HG03558 (cell line): Measurements from ENCODE around the gene RBFOX1.

Experiments
- ATAC-seq: cut with Tn5 transposase; IDR thresholded peaks from one replicate; pipeline ENCODE4 v1.9.1; 2021; ENCODE audit warnings: moderate number of reproducible peaks; ENCODE audit not compliant: unreplicated experiment; ENCODE audit errors: extremely low read depth

RBFOX1 gene

GRCh38 chr16:7508656-7509055 is 176.0 kb downstream of the RBFOX1 start:
- no peak for ATAC-seq

DNA sequence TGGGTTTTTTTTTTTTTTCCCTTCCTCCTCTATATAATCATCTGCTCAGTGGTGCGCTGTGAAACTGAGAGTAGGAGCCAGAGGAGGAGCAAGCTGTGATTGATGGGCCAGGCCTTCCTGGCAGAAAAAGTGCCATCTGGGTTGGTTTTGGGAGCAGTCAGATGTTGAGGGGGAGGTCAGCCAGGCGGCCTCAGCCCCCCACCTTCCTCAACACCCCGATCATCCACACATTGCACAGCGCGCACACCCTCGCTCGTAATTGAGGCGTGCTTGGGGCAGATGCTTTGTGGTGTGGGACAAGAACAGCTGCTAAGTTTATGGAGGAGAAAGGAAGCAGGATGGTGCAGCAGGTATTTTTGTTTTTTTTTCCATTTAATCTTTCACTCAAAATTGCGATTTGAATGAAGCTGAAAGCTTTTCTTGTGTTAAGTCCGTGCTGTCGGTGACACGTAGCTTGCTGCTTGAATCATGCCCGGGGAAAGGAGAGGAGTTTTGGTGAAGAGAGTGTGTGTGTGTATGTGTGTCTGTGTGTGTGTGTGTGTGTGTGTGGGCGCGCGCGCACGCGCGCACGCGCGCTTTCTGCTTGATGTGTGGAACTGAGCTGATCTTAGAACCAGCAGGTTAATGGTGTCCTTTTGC is 177.4 kb downstream of the RBFOX1 start:
- ATAC-seq = no peak

DNA sequence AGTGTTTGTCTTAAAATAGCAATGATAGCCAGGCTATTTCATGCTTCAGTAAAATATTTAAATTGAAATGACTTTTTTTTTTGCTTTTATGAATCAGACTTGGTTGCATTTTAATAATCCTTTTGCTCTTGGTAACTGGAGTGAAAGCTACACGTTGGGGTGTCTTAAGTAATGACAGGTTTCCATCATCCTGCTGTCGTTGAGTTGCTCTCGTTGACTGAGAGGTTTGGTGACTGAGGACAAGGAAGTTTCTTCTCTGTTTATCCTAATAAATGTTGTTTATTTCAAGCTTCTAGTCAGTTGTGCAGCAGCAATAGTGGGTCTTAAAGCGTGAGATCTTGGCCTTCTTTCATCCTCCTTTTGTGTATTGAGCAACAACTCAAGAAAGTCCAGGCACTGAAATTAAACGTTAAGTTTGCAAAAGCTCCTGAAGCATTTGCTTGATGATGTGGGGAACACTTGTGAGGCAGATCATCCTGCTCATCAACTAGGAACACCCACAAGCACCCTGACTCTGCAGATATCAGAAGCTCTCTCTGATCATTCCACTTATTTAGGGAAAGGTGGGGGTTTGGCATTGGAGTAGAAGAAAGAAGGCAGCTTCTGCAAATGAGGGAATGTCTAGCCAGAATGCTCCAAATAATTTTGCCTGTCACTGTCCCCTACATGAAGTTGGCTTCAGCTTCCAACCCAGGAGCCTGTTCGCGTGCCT is 179.1 kb downstream of the RBFOX1 start:
- no peak for ATAC-seq

GRCh38 chr16:7512503-7512902 is 179.9 kb downstream of the RBFOX1 start:
- no peak for ATAC-seq

DNA sequence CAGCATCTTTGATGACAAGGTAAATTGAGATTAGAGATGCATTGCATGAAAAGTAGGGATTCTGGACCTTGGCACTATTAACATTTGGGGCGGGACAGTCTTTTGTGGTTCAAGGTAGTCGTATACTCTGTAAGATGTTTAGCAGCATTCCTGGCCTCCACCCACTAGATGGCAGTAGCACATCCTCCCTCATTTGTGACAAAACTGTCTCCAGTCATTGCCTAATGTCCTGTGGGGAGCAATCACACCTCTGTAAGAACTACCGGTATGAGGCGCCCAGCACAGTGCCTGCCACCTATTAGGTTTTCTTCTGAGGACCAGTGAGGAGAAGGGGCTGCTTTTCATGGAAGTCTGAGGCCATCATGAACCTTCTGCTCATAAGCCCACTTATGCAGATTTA is 180.8 kb downstream of the RBFOX1 start:
- ATAC-seq = no peak

DNA sequence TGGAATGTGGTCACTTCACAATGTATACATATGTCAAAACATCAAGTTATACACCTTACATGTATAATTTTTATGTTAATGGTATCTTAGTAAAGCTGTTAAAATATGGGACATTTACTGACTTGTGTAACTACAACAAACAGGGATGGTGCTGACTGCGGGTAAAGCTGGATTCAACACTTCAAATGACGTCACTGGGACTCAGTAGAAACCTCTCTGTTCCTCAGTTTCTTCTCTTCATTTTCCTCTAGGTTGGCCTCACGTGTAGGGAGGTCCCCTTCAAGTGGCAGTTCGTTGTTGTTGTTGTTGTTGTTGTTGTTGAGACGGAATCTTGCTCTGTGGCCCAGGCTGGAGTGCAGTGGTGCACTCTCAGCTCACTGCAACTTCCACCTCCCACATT is 182.9 kb downstream of the RBFOX1 start:
- no peak for ATAC-seq

GRCh38 chr16:7517496-7517895 is 184.9 kb downstream of the RBFOX1 start:
- ATAC-seq = no peak

DNA sequence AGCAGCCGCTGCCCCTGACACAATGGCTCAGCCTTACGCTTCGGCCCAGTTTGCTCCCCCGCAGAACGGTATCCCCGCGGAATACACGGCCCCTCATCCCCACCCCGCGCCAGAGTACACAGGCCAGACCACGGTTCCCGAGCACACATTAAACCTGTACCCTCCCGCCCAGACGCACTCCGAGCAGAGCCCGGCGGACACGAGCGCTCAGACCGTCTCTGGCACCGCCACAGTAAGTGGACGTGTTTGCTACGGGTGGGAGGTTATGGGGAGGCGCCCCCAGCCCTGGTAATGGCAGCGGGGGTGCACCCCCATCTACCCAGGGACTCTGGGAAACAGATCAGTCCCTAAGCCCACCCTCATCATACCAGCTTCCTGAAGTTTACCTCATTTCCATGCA is 185.5 kb downstream of the RBFOX1 start:
- ATAC-seq = no peak

DNA sequence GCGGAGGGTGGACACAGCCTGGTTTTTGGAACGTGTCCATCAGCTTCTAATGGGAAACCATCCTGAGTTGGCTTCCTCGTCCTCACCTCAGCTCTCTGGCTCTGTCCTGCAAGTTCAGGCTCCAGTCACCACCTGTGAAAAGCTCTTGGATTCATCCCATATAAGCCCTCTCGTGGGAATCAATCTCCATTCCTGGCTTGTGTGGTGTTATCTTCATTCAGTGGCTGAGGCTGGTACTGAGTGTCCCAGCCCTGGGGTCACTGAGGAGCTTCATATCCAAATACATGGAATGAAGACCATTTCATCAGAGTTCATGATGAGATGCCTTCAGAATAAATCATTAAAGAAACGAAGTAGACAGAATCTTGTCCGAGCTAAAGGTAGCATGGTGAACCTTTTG is 189.2 kb downstream of the RBFOX1 start:
- ATAC-seq = no peak

GRCh38 chr16:7524419-7524818 is 191.8 kb downstream of the RBFOX1 start:
- no peak for ATAC-seq

- no peak for ATAC-seq
Measured at GRCh38 chr16:7526736-7527135, 194.1 kb downstream of the RBFOX1 start.

- ATAC-seq = no peak
Measured at GRCh38 chr16:7532534-7532933, 199.9 kb downstream of the RBFOX1 start.

DNA sequence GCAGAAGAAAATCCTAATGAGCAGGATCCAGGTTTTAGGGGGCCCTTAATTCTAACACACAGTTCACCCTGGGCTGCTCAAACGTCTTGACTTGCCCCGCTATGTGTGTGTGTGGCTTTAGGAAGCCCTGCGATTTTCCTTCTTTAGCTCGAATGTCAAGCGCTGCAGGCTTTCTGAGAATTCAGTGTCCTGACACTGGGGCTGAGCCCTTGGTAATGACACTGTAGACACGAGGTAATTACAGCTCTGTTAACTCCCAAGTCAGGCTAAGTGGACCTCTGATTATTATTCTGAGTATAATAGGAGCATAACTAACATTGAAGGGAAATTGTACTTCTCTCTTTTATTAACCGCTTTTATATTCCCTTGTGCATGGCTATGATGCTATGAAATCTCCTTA is 202.1 kb downstream of the RBFOX1 start:
- ATAC-seq = no peak

DNA sequence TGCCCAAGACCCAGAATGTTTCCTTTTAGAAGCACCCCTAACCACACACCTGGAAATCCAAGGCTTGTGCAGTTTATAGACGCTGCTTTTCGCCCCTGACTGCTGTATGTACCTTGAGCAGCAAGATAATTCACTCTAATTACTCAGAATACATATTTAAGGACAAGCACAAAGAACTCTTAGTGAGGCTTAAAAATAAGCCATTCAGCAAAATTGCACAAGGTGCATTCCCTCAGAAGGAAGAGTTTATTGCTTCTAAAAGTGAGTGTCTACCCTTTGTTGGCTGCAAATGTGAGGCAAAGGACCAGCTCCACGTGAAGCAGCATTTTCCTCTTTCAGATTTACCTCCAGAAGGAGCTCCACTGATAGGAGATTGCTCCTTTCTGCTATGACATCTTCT is 208.4 kb downstream of the RBFOX1 start:
- ATAC-seq = no peak

DNA sequence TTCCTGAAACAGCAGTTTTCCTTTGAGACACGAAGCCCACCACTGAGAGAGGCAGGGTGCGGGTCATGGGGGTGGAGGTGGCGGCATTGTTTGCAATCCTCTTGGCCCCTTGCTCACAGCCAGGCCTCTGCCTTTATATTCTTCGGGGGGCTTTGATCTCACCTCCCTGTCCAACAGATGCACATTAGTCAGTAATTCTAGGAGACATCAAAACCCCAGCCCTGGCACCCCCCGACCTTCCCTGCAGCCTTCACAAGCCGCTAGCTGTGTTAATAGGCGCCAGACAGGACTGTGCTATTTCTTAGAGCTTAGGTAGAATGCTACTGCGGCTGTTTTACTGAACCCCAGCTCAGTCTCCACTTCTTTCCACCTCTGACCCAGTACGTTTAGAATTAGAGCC is 212.6 kb downstream of the RBFOX1 start:
- ATAC-seq = no peak

DNA sequence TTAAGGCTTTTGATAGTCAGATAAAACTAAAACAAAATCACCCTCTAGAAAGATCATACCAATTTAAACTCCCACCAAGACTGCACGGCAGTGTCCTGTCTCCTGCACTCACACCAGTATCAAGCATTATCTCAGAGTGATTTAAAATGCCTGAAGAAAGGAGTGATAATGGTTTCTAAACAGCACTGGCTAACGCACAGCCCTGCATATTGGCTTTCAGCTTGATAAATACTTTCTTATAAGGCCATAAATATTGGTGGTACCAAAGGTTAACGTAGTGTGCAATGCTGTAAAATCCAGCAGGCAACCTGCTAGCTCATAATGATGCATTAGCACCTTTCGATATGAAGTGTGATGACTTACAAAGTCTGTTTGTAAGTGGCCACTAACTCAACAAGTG is 214.3 kb downstream of the RBFOX1 start:
- ATAC-seq = no peak

- no peak for ATAC-seq
Measured at GRCh38 chr16:7547736-7548135, 215.1 kb downstream of the RBFOX1 start.

DNA sequence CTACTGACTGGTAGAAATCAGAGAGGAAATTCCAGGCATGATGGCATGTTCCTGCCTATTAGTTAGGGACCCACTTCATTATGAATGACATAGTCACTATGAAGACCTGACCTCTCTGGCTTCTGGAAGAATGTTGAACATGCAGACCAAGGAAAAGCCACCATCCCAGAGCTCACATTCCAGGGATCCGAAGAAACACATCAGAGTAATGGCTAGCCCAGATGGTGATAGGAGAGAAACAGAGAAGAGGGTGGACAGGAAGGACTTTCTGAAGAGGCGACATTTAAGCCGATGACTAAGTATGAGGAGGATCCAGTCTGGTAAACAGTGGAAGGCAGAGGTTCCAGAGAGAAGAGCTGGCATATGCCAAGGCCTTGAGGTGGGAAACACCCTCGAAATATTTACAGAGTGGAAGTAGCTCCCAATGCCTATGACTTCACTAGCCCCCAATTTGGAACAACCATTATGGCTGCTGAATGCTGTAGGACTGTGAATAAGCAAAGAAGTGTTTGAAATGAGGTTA is 216.2 kb downstream of the RBFOX1 start:
- no peak for ATAC-seq

- no peak for ATAC-seq
Measured at GRCh38 chr16:7550096-7550495, 217.5 kb downstream of the RBFOX1 start.

DNA sequence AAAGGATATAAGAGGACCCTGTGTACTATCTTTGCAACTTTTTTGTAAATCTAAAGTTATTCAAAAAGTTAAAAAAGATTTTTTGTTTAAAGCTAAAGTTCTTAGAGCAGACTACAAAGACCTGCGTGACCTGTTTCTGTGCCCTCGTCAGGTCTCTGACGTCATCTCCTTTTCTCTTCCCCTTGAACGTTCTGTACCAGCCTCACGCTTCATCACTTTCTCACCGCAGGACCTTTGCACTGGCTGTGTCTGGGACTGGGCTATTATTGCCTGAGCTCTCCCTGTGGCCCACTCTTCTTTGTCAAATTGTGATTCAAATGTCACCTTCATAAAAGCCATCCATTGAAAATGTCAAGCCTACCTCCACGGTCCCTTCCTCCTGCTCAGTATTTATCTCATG is 222.8 kb downstream of the RBFOX1 start:
- ATAC-seq = no peak

DNA sequence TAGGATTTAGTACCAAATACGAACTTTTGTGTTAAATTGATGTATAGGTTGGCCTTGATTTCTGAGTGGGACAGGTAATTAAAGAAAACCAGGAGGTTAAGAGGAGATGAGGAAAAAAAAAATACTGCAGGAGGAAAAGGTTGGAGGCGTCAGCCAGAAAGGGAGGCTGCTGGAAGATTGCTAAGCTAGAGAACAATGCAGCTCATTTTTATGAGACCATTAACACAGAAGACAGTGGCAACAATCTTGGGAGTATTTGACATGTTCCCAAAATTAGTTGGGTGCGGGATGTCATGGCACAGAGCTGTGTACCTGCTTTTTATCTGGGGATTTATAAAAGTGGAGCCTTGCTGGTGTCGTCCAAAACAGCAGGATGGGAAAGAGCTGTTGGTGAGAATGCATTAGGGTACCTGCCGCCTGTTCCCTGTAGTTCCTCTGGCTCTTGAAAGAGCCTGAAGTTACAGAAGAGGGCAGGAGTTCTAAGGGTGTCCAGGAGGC is 229.3 kb downstream of the RBFOX1 start:
- no peak for ATAC-seq

DNA sequence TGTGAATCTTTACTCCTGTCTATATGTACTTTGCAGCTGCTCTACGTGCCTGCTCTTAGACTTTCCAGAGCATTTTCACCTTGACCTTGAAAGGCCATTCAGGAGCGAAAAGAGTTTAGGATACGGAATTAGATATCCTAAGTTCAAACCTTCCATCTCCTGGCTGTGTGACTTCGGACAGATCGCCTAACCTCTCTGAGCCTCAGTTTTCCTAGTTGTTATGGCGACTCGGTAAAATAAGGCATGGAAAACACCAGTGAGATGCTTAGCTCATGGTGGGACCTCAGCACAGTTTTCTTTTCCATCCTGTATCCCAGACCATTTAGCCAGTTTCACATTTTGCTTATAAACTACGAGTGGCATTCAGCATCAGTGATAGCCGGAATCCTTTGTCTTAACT is 233.7 kb downstream of the RBFOX1 start:
- ATAC-seq = no peak
